Raji (cell line): ENCODE results near the gene UPF3B.

Experiments
- POLR2A ChIP-seq: IDR thresholded peaks from 2 replicates; pipeline ENCODE4 v1.6.1; 2011; ENCODE audit warnings: low read depth, low read length, control low read depth; ENCODE audit not compliant: insufficient read depth

UPF3B gene

GRCh38 chrX:119853444-119853843 lies 681 bp upstream of the UPF3B start:
- no peak for TF ChIP-seq POLR2A

DNA sequence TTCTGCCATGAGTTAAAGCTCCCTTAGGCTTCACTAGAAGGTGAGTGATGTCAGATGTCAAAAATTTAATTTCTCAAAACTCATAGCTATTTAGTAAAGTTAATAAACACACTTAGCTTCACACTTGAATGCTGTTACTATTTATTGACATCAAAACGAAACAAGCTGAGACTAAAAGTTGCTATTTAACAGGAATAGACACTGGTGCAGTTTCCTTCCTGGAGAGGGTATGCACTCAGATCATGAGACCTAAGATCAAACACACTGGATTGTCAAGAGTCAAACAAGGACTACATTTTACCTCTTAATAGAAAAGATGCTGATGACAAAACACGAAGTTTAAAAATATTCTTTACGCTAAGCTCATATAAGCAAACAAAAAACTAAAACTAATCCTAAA lies 18.9 kb downstream of the UPF3B start:
- TF ChIP-seq POLR2A: no peak

- TF ChIP-seq POLR2A: no peak
These were observed 24.3 kb downstream of the UPF3B start for GRCh38 chrX:119828446-119828845.

DNA sequence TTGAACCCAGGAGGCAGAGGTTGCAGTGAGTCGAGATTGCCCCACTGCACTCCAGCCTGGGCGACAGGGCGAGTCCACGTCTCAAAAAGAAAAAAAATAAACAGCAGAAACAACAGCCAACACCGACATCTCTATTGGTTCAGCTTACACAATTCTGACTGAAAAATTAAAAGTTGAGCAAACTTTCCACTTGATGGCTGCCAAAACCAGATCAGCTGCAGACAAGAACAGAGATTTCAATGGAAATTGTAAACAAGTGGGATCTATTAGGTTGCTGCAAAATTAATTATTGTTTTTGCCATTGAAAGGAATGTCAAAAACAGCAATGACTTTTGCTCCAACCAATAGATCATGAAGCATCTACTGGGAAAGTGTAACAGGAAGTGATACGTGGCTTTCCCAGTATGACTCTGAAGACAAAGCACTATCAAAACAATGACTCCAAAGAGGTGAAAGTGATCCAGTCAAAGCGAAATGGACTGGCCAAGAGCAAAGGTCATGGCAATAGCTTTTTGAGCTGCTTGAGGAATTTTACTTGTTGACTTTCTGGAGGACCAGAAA lies 26.3 kb downstream of the UPF3B start:
- TF ChIP-seq POLR2A: no peak

- TF ChIP-seq POLR2A: no peak
These were observed 35.6 kb downstream of the UPF3B start for GRCh38 chrX:119817130-119817690.

GRCh38 chrX:119816300-119816699 lies 36.5 kb downstream of the UPF3B start:
- TF ChIP-seq POLR2A: no peak

DNA sequence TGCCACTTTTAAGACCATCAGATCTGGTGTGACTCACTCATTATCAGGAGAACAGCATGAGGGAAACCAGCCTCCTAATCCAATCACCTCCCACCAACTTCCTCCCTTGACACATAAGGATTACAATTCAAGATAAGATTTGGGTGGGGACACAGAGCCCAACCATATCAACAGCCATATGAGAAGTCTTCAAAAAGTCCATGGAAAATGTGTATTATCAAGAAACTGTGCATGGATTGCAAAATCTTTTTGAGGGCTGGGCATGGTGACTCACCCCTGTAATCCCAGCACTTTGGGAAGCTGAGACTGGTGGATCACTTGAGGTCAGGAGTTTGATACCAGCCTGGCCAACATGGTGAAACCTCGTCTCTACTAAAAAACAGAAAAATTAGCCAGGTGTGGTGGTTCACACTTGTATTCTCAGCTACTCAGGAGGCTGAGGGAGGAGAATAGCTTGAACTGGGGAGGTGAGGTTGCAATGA lies 43.5 kb downstream of the UPF3B start:
- no peak for TF ChIP-seq POLR2A

- TF ChIP-seq POLR2A: no peak
These were observed 50.2 kb downstream of the UPF3B start for GRCh38 chrX:119802546-119802945.

DNA sequence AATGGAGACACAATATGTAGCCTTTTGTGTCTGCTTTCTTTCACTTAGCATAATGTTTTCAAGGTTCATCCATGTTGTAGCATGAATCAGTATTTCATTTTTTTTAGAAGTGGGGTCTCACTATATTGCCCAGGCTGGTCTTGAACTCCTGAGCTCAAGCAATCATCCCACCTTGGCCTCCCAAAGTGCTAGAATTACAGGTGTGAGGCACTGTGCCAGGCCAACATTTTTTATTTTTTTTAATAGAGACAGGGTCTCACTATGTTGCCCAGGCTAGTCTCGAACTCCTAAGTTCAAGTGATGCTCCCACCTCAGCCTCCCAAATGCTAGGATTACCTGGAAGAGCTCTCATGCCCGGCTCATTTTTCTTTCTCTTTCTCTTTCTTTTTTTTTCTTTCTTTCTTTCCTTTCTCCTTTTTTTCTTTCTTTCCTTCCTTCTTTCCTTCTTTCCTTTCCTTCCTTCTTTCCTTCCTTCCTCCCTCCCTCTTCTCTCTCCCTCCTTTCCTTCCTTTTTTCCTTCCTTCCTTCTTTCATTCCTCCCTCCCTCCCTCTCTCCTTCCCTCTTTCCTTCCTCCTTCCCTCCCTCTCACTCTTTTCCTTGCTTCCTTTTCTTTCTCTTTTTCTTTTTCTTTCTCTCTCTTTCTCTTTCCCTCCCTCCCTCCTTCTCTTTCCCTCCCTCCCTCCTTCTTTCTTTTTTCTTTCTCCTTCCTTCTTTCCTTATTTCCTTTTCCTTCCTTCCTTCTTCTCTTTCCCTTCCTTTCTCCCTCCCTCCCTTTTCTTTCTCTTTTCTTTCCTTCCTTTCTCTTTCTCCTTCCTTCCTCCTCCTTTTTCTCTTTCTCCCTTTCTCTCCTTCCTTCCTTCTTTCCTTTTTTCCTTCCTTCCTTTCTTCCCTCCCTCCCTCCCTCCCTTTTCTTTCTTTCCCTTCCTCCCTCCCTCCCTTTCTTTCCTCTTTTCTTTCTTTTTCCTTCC lies 51.2 kb downstream of the UPF3B start:
- no peak for TF ChIP-seq POLR2A

DNA sequence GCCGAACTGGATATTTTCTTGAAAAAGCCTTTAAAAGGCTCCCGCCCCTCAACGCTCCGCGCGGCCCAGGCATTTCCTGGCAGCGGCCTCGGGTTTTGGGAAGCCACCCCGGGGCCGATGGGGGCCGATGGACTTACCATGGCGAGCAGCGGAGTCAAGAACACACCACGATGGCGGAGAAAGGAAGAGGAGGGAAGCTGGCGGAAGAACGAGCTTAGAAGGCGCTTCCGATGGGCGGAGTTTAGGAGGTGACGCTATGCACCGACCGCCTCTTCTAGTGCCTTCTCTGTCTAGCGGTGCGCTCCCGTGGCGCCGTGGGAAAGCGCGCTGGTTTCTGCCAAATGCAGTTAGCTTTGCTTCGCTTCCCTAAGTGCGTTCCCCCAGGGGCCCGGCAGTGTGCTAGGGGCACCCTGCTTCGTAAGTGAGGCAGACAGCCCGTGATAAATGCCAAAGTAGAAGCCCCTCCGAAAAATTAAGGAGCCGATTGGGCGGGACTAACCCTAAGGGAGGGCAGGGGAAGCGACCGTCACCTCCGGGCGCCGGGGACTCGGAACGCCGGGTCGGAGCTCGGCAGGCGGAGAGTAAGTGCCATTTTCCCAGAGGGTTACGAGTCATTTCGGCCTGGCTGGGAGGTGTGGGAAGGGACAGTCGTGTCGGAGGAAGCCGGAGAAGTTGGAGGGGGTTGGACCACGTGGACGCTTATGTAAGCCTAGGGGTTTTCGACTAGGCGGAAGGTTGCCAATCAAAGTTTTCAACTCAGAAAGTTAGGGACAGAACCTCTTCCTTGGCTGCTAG lies 61.1 kb downstream of the UPF3B start, which contains the start of gene RPL39:
RPL39 (minus strand) TSS at position 194 of the 795 bp plus-strand sequence; CDS start at position 140, 54 bp downstream.
- TF ChIP-seq POLR2A: peak; percentile 90

GRCh38 chrX:119790977-119791436 lies 61.8 kb downstream of the UPF3B start:
- no peak for TF ChIP-seq POLR2A

DNA sequence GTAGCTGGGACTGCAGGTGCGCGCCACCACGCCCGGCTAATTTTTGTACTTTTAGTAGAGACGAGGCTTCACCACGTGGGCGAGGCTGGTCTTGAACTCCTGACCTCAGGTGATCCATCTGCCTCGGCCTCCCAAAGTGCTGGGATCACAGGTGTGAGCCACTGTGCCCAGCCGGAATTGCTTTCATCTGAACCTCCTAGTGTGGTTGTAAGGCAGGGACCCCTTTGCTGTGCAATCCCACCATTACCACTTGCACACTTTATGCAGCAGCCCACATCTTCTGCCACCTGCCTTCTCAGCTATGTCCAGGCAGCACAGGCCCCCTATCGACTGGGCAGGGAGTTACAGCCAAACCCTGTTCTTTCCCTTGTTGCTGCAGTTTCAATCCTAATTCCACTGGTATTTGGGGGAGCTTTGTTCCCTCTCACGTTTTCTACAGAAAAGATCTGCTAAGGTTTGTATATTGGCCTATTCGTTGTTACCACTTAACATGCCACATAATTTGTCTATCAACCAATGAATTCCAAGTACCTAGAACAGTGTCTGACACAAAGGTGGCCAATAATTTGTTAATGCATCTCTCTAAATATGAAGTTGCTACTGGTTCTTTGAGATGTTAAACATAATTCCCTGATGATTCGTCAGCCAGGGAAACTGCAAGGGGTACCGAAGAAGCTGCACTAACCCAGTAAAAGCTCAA lies 67.9 kb downstream of the UPF3B start:
- TF ChIP-seq POLR2A: no peak
